Activated B cell treated with CpG ODN at 0.5 μM for 24 hours (primary cell): Measurements from ENCODE around the gene ACSS1. TPM values are rescaled to one million over a fixed set of nuclear protein-coding genes. Genes with fewer than 3 reads are reported as not detected.

Source experiments
- ATAC-seq: fragments of 200-7000 bp; cut with Tn5 transposase; one replicate; pipeline ENCODE4 v1.10.0; 2021; ENCODE audit warnings: low read depth, mild to moderate bottlenecking, moderate library complexity
- CTCF ChIA-PET: fragments of 350-600 bp; sonication (Branson Sonifier 250); formaldehyde crosslinking; loops from one replicate; lab custom pipeline; 2021; ENCODE audit warnings: antibody characterized with exemption; lab: Charles Lee
- POLR2A ChIA-PET: fragments of 350-600 bp; sonication (Branson Sonifier 250); formaldehyde crosslinking; loops from one replicate; lab custom pipeline; 2021; ENCODE audit warnings: antibody characterized with exemption; lab: Charles Lee
- DNase-seq: peaks from one replicate; pipeline ENCODE4 v3.0.0; 2022
- H3K27ac Mint-ChIP-seq: one replicate; pipeline ENCODE4 v1.8.0; 2020; ENCODE audit warnings: mixed read lengths
- H3K27me3 Mint-ChIP-seq: one replicate; pipeline ENCODE4 v1.8.0; 2021; ENCODE audit warnings: mixed read lengths
- H3K36me3 Mint-ChIP-seq: one replicate; pipeline ENCODE4 v1.8.0; 2021; ENCODE audit warnings: low read depth, mixed read lengths
- H3K4me1 Mint-ChIP-seq: one replicate; pipeline ENCODE4 v1.8.0; 2021; ENCODE audit warnings: mixed read lengths
- H3K4me3 Mint-ChIP-seq: one replicate; pipeline ENCODE4 v1.8.0; 2020; ENCODE audit warnings: mild to moderate bottlenecking, mixed read lengths
- H3K9me3 Mint-ChIP-seq: one replicate; pipeline ENCODE4 v1.8.0; 2020; ENCODE audit warnings: mixed read lengths
- CTCF ChIP-seq: fragments of 200-600 bp; IDR thresholded peaks from one replicate; pipeline ENCODE4 v1.8.0; 2022; ENCODE audit warnings: antibody characterized with exemption, mild to moderate bottlenecking
- intact Hi-C: fragments of 100-400 bp; cut with micrococcal nuclease; formaldehyde crosslinking; loops from one replicate; pipeline ENCODE4 v1.15.1; 2024
- total RNA-seq: library from RNA; stranded (reverse); gene quantifications from 2 replicates; pipeline ENCODE4 v1.2.3, GENCODE V29; 2022

Gene ACSS1
- total RNA-seq, 1 donor from 2014 or later, result 34.4 TPM

- H3K27ac Mint-ChIP-seq, result peak overlapping the region; percentile 90
- POLR2A ChIA-PET, result interaction anchor here (0.9 to 5.3 kb wide), 4 partner anchors 10 to 49 kb away, joined by 5 to 54 read pairs (median 6); partner anchors contain the start of gene ACSS1
- intact Hi-C loops, result loop anchor here (1.0 to 2.0 kb wide), 4 partner anchors 10 to 654 kb away; partner anchors contain the start of gene ZNF337
- peaks cover 20% of the 10 kb centered on the region for H3K36me3 Mint-ChIP-seq
- H3K27me3 Mint-ChIP-seq, result no peaks in the 10 kb centered on the region
- H3K4me1 Mint-ChIP-seq, result peaks cover 70% of the 10 kb centered on the region
- DNase-seq (peak; percentile 57), ATAC-seq (peak; percentile 92)
- no peaks in the 10 kb centered on the region for H3K9me3 Mint-ChIP-seq
- no peak for TF ChIP-seq CTCF
- peak overlapping the region; percentile 51 for H3K4me3 Mint-ChIP-seq
- CTCF ChIA-PET, result interaction anchor here (1.6 kb wide), 1 partner anchor 22 kb away, joined by 4 read pairs; no protein-coding TSS in a partner anchor
Measured at GRCh38 chr20:25042531-25043498, 15.1 kb downstream of the ACSS1 start.

GRCh38 chr20:25041813-25042530, 16.0 kb downstream of the ACSS1 start:
- no peaks in the 10 kb centered on the region for H3K9me3 Mint-ChIP-seq
- ChIA-PET POLR2A (interaction anchor here (0.9 to 5.3 kb wide), 3 partner anchors 13 to 16 kb away, joined by 3 to 54 read pairs (median 6); partner anchors contain the start of gene ACSS1), CTCF (interaction anchor here (1.6 kb wide), 1 partner anchor 22 kb away, joined by 4 read pairs; no protein-coding TSS in a partner anchor)
- no peak for TF ChIP-seq CTCF
- H3K4me1 Mint-ChIP-seq, result peaks cover 79% of the 10 kb centered on the region
- H3K4me3 Mint-ChIP-seq, result no peak overlapping the region
- H3K36me3 Mint-ChIP-seq, result peaks cover 13% of the 10 kb centered on the region
- intact Hi-C loops, result loop anchor here (2.0 kb wide), 1 partner anchor 655 kb away; the partner anchor contains the start of gene ZNF337
- H3K27ac Mint-ChIP-seq, result peak overlapping the region; percentile 90
- no peak for DNase-seq
- no peak for ATAC-seq
- no peaks in the 10 kb centered on the region for H3K27me3 Mint-ChIP-seq

- no peaks in the 10 kb centered on the region for H3K27me3 Mint-ChIP-seq
- H3K27ac Mint-ChIP-seq, result peak overlapping the region; percentile 50
- POLR2A ChIA-PET, result no interaction called here
- intact Hi-C loops, result no loop called here
- TF ChIP-seq CTCF, result no peak
- H3K9me3 Mint-ChIP-seq, result no peaks in the 10 kb centered on the region
- peaks cover 88% of the 10 kb centered on the region for H3K4me1 Mint-ChIP-seq
- DNase-seq (no peak), ATAC-seq (no peak)
- CTCF ChIA-PET, result no interaction called here
- peaks cover 2% of the 10 kb centered on the region for H3K36me3 Mint-ChIP-seq
- H3K4me3 Mint-ChIP-seq, result no peak overlapping the region
Measured at GRCh38 chr20:25040438-25040831, 17.5 kb downstream of the ACSS1 start.

GRCh38 chr20:25039697-25040437, 18.1 kb downstream of the ACSS1 start:
- H3K36me3 Mint-ChIP-seq, result peaks cover 2% of the 10 kb centered on the region
- ATAC-seq (no peak), DNase-seq (no peak)
- no peak overlapping the region for H3K4me3 Mint-ChIP-seq
- ChIA-PET CTCF (no interaction called here), POLR2A (no interaction called here)
- no peaks in the 10 kb centered on the region for H3K9me3 Mint-ChIP-seq
- peaks cover 88% of the 10 kb centered on the region for H3K4me1 Mint-ChIP-seq
- no peaks in the 10 kb centered on the region for H3K27me3 Mint-ChIP-seq
- no peak for TF ChIP-seq CTCF
- peak overlapping the region; percentile 41 for H3K27ac Mint-ChIP-seq
- intact Hi-C loops, result no loop called here
